Measurements from ENCODE around the gene TRIM24.

Gene TRIM24

GRCh38 chr7:138442822-138443221 lies 17.2 kb upstream of the TRIM24 start:
- no peak for TF ChIP-seq CTCF (IDR thresholded peaks at IDR 0.05; ENCODE audit: insufficient read depth, low read depth, low read length, missing control alignments)
- DNase-seq (ENCODE audit: low read depth): no peak
- H3K4me3 ChIP-seq (ENCODE audit: low read depth, low read length): no peak overlapping the region

- peak; percentile 29 for DNase-seq (ENCODE audit: low read depth)
- peak; percentile 50 for TF ChIP-seq CTCF (IDR thresholded peaks at IDR 0.05; ENCODE audit: insufficient read depth, low read depth, low read length, missing control alignments)
- H3K4me3 ChIP-seq (ENCODE audit: low read depth, low read length): no peak overlapping the region
Measured at GRCh38 chr7:138449580-138449979, 10.5 kb upstream of the TRIM24 start.

- TF ChIP-seq CTCF (IDR thresholded peaks at IDR 0.05; ENCODE audit: insufficient read depth, low read depth, low read length, missing control alignments): no peak
- no peak overlapping the region for H3K4me3 ChIP-seq (ENCODE audit: low read depth, low read length)
- DNase-seq (ENCODE audit: low read depth): no peak
Measured at GRCh38 chr7:138455609-138456008, 4.5 kb upstream of the TRIM24 start.

- no peak for DNase-seq (ENCODE audit: low read depth)
- no peak for TF ChIP-seq CTCF (IDR thresholded peaks at IDR 0.05; ENCODE audit: insufficient read depth, low read depth, low read length, missing control alignments)
- H3K4me3 ChIP-seq (ENCODE audit: low read depth, low read length): no peak overlapping the region
Measured at GRCh38 chr7:138456220-138456619, 3.8 kb upstream of the TRIM24 start.

GRCh38 chr7:138458576-138459412 lies 1.3 kb upstream of the TRIM24 start:
- no peak for TF ChIP-seq CTCF (IDR thresholded peaks at IDR 0.05; ENCODE audit: insufficient read depth, low read depth, low read length, missing control alignments)
- no peak overlapping the region for H3K4me3 ChIP-seq (ENCODE audit: low read depth, low read length)
- no peak for DNase-seq (ENCODE audit: low read depth)

- peak overlapping the region; percentile 60 for H3K4me3 ChIP-seq (ENCODE audit: low read depth, low read length)
- DNase-seq (ENCODE audit: low read depth): peak; percentile 99
- peak; percentile 2 for TF ChIP-seq CTCF (IDR thresholded peaks at IDR 0.05; ENCODE audit: insufficient read depth, low read depth, low read length, missing control alignments)
Measured at GRCh38 chr7:138459413-138460175, 465 bp upstream of the TRIM24 start.
